ENCODE data around the gene CUL3.

GRCh38 chr2:224518806-224519580 lies 66.2 kb downstream of the CUL3 start:
- TF ChIP-seq, protein P1, sequence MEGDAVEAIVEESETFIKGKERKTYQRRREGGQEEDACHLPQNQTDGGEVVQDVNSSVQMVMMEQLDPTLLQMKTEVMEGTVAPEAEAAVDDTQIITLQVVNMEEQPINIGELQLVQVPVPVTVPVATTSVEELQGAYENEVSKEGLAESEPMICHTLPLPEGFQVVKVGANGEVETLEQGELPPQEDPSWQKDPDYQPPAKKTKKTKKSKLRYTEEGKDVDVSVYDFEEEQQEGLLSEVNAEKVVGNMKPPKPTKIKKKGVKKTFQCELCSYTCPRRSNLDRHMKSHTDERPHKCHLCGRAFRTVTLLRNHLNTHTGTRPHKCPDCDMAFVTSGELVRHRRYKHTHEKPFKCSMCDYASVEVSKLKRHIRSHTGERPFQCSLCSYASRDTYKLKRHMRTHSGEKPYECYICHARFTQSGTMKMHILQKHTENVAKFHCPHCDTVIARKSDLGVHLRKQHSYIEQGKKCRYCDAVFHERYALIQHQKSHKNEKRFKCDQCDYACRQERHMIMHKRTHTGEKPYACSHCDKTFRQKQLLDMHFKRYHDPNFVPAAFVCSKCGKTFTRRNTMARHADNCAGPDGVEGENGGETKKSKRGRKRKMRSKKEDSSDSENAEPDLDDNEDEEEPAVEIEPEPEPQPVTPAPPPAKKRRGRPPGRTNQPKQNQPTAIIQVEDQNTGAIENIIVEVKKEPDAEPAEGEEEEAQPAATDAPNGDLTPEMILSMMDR (IDR thresholded peaks at IDR 0.05; ENCODE audit: insufficient read depth, low read length, poor library complexity, severe bottlenecking): no peak
- no peak for TF ChIP-seq EZH2phosphoT487 (conservative IDR thresholded peaks at IDR 0.05; ENCODE audit: low read length)
